Measurements from ENCODE around the gene ADAMTSL4. TPM values are rescaled to one million over a fixed set of nuclear protein-coding genes. Genes with fewer than 3 reads are reported as not detected.
A peak's percentile ranks its signal among the peaks of the same experiment; 100 is the strongest.

Gene ADAMTSL4
- 4.3 TPM for total RNA-seq (2021; ENCODE audit: unreplicated experiment)
- 2.5 and 4.3 TPM in 2 replicates for polyA plus RNA-seq (2012)
- Bru-seq, nascent RNA = percentile 27 among the genes with signal in this experiment
- BruChase-seq, experiment 1, labeled RNA remaining after a 6-hour chase = percentile 30 among the genes with signal in this experiment
- BruChase-seq, experiment 2, labeled RNA remaining after a 2-hour chase = percentile 31 among the genes with signal in this experiment
- long read RNA-seq, partial matches to known transcripts = 2 of 3 reads
- long read RNA-seq, other reads (novel, unspliced or antisense) = 1 of 3 reads

DNA sequence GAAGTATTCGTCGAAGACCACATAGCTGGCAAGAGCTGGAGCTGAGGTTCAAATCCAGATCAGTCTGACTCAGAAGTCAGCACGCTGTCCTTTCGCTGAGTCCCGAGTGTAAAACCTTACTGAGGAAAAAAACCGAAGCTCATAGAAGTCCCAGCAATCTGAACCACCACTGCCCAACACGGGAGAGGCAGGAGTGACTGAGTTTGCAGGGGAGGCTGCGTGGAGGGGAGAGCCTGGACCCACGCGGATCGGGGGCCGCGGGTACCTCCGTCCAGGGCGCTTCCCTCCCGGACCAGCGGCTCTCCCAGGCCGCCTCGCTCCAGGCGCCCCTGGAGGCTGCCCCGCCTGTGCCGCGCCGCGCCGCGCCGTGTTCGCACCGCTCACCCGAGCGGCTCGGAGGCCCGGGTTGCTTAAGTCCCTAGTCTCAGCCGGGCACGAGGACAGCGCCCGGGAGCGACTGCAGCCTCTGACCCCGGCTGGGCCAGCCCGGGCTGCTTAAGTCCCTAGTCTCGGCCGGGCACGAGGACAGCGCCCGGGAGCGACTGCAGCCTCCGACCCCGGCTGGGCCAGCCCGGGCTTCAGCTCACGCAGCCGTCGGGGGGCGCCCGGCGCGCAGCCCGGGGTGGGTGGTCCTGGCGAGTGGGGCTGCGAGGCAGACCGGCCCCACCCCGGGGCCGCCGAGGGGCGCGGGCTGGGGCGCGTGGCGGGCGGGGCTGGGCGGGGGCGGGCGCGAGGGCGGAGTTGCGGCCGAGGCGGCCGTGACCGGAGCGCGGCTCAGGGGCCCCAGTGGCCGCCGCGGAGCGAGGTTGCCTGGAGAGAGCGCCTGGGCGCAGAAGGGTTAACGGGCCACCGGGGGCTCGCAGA lies at the start of gene ADAMTSL4:
ADAMTSL4 (plus strand) TSS at position 777 of the 864 bp plus-strand sequence. CDS start 2,881 bp downstream, outside the sequence.
- BruUV-seq (replicated peaks) = no TSS peak
- peak within 1 kb of the TSS; percentile 97 for H3K4me2 ChIP-seq (ENCODE audit: low read length)
- H3K9ac ChIP-seq (ENCODE audit: low read length) = peak within 1 kb of the TSS; percentile 72
- H2AFZ ChIP-seq (ENCODE audit: low read depth, low read length, poor library complexity, severe bottlenecking) = peak within 1 kb of the TSS; percentile 63
- ChIA-PET CTCF (interaction anchor here (1.1 to 4.8 kb wide), 3 partner anchors 11 to 16 kb away, joined by 4 to 35 read pairs (median 8); no protein-coding TSS in a partner anchor), POLR2A (interaction anchor here (0.6 to 1.0 kb wide), 2 partner anchors 14 to 648 kb away, joined by 3 read pairs; no protein-coding TSS in a partner anchor), RAD21 (ENCODE audit: low non-redundant PET in 1 of 2, low total read pairs in 2 of 2, uncharacterized antibody in 2 of 2, unreplicated experiment in 2 of 2) (interaction anchor here in 1 of 2 experiments (0.6 kb wide), 1 partner anchor 56 kb away, joined by 3 read pairs; no protein-coding TSS in a partner anchor)
- H3K9me3 ChIP-seq (ENCODE audit: control insufficient read depth in 1 of 2, insufficient read depth in 1 of 2, low read depth in 1 of 2, low read length in 2 of 2) = no peaks in the 10 kb centered on the region
- H3K9me2 ChIP-seq (ENCODE audit: insufficient read depth) = no peaks in the 10 kb centered on the region
- H4K20me1 ChIP-seq (ENCODE audit: insufficient read depth) = no peaks in the 10 kb centered on the region
- H3K4me1 ChIP-seq (ENCODE audit: control insufficient read depth in 1 of 2, insufficient read depth in 2 of 2, low read length in 2 of 2) = peaks cover 10 to 30% of the 10 kb centered on the region in 2 experiments; a peak in 3 of 4 replicates
- H3K79me2 ChIP-seq (ENCODE audit: insufficient read depth, low read length) = no peaks in the 10 kb centered on the region
- peak; percentile 79 for ATAC-seq
- no peaks in the 10 kb centered on the region for H3K27me3 ChIP-seq (ENCODE audit: insufficient read depth, low read length)
- intact Hi-C loops (cut with micrococcal nuclease) = no loop called here
- no peak for DNase-seq (ENCODE audit: low read depth, low spot score)
- peak within 1 kb of the TSS; percentile 62 for H3K27ac ChIP-seq (ENCODE audit: low read depth, low read length)
- peak within 1 kb of the TSS; percentile 44 to 59 for H3K4me3 ChIP-seq (replicated peaks in 1 of 2; ENCODE audit: low read depth in 1 of 2, low read length in 2 of 2)
- no peaks in the 10 kb centered on the region for H3K36me3 ChIP-seq (ENCODE audit: control insufficient read depth in 1 of 2, insufficient read depth in 2 of 2, low read length in 2 of 2)
- TF ChIP-seq EZH2phosphoT487 (IDR thresholded peaks at IDR 0.05; ENCODE audit: borderline replicate concordance) (no peak), SP1 (IDR thresholded peaks at IDR 0.05; ENCODE audit: low read depth) (no peak), ELF1 (IDR thresholded peaks at IDR 0.05; ENCODE audit: borderline replicate concordance, low read depth) (no peak), ZNF274 (IDR thresholded peaks at IDR 0.05; ENCODE audit: low read depth, low read length) (no peak), CBX3 (IDR thresholded peaks at IDR 0.05; ENCODE audit: low read depth) (no peak), ZFX (IDR thresholded peaks at IDR 0.05) (peak; percentile 58; the same call in 1 of the 2 replicates), JUND (IDR thresholded peaks at IDR 0.05) (no peak), FOSL1 (IDR thresholded peaks at IDR 0.05; ENCODE audit: low read depth) (no peak), POLR2A (IDR thresholded peaks at IDR 0.05; ENCODE audit: borderline replicate concordance, extremely low read depth, insufficient read depth, insufficient read length) (no peak), TCF7L2 (IDR thresholded peaks at IDR 0.05; ENCODE audit: borderline replicate concordance, extremely low read depth, insufficient read depth, insufficient read length) (peak; percentile 9), SIN3A (IDR thresholded peaks at IDR 0.05; ENCODE audit: low read depth) (no peak), SRF (IDR thresholded peaks at IDR 0.05; ENCODE audit: low read depth) (no peak)
- TF ChIP-seq, protein P1, sequence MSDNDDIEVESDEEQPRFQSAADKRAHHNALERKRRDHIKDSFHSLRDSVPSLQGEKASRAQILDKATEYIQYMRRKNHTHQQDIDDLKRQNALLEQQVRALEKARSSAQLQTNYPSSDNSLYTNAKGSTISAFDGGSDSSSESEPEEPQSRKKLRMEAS (IDR thresholded peaks at IDR 0.05) = no peak; the same call in 1 of the 2 replicates
- TF ChIP-seq, protein P2, sequence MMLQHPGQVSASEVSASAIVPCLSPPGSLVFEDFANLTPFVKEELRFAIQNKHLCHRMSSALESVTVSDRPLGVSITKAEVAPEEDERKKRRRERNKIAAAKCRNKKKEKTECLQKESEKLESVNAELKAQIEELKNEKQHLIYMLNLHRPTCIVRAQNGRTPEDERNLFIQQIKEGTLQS (IDR thresholded peaks at IDR 0.05) = no peak
- TF ChIP-seq, protein P3, sequence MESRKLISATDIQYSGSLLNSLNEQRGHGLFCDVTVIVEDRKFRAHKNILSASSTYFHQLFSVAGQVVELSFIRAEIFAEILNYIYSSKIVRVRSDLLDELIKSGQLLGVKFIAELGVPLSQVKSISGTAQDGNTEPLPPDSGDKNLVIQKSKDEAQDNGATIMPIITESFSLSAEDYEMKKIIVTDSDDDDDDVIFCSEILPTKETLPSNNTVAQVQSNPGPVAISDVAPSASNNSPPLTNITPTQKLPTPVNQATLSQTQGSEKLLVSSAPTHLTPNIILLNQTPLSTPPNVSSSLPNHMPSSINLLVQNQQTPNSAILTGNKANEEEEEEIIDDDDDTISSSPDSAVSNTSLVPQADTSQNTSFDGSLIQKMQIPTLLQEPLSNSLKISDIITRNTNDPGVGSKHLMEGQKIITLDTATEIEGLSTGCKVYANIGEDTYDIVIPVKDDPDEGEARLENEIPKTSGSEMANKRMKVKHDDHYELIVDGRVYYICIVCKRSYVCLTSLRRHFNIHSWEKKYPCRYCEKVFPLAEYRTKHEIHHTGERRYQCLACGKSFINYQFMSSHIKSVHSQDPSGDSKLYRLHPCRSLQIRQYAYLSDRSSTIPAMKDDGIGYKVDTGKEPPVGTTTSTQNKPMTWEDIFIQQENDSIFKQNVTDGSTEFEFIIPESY (IDR thresholded peaks at IDR 0.05; ENCODE audit: extremely low read depth, insufficient replicate concordance, low read length) = no peak
- TF ChIP-seq, protein P4, sequence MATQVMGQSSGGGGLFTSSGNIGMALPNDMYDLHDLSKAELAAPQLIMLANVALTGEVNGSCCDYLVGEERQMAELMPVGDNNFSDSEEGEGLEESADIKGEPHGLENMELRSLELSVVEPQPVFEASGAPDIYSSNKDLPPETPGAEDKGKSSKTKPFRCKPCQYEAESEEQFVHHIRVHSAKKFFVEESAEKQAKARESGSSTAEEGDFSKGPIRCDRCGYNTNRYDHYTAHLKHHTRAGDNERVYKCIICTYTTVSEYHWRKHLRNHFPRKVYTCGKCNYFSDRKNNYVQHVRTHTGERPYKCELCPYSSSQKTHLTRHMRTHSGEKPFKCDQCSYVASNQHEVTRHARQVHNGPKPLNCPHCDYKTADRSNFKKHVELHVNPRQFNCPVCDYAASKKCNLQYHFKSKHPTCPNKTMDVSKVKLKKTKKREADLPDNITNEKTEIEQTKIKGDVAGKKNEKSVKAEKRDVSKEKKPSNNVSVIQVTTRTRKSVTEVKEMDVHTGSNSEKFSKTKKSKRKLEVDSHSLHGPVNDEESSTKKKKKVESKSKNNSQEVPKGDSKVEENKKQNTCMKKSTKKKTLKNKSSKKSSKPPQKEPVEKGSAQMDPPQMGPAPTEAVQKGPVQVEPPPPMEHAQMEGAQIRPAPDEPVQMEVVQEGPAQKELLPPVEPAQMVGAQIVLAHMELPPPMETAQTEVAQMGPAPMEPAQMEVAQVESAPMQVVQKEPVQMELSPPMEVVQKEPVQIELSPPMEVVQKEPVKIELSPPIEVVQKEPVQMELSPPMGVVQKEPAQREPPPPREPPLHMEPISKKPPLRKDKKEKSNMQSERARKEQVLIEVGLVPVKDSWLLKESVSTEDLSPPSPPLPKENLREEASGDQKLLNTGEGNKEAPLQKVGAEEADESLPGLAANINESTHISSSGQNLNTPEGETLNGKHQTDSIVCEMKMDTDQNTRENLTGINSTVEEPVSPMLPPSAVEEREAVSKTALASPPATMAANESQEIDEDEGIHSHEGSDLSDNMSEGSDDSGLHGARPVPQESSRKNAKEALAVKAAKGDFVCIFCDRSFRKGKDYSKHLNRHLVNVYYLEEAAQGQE (IDR thresholded peaks at IDR 0.05; ENCODE audit: low read depth) = no peak
